ENCODE data around the gene SAPCD2.

SAPCD2 gene

DNA sequence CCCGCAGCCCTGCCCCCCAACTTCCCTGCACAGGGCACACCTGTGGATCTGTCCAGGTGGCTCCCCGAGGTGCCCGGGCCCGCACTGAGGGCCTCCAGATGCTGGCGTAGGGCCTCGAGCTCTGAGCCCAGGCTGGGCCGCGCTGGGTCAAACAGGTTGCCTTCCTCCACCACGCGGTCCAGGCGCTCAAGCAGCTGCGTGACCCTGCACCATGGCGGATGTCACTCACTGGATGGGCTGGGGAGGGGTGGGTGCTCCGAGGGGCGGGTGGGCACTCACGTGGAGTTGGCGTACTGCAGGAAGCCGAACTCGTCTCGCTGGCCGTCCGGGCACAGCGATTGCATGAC is 47.7 kb downstream of the SAPCD2 start:
- Histone ChIP-seq H3K27ac (ENCODE audit: low read depth, low read length) (no peak overlapping the region), H3K4me2 (ENCODE audit: low read length) (no peak overlapping the region), H3K79me2 (ENCODE audit: control insufficient read depth, low read length) (no peaks in the 10 kb centered on the region), H3K27me3 (ENCODE audit: control insufficient read depth, low read length) (peaks cover 16% of the 10 kb centered on the region), H3K36me3 (ENCODE audit: control insufficient read depth, low read length) (no peaks in the 10 kb centered on the region), H3K9me2 (replicated peaks; ENCODE audit: control insufficient read depth, low read length) (no peaks in the 10 kb centered on the region), H3K9me3 (ENCODE audit: control insufficient read depth, insufficient read depth, low read length) (no peaks in the 10 kb centered on the region), H3F3A (ENCODE audit: control insufficient read depth, insufficient read depth) (no peaks in the 10 kb centered on the region), H4K20me1 (ENCODE audit: control insufficient read depth, insufficient read depth, low read depth, low read length) (no peaks in the 10 kb centered on the region), H3K4me3 (ENCODE audit: low read length) (no peak overlapping the region), H3K4me1 (ENCODE audit: control insufficient read depth, low read length) (peaks cover 12% of the 10 kb centered on the region)
- TF ChIP-seq CTCF (IDR thresholded peaks at IDR 0.05; ENCODE audit: low read depth, low read length, poor library complexity, severe bottlenecking) (no peak), EZH2phosphoT487 (IDR thresholded peaks at IDR 0.05; ENCODE audit: borderline replicate concordance, low read length) (no peak)

GRCh38 chr9:137021979-137022661 is 48.2 kb downstream of the SAPCD2 start:
- Histone ChIP-seq H3K79me2 (ENCODE audit: control insufficient read depth, low read length) (no peaks in the 10 kb centered on the region), H3F3A (ENCODE audit: control insufficient read depth, insufficient read depth) (no peaks in the 10 kb centered on the region), H3K4me2 (ENCODE audit: low read length) (no peak overlapping the region), H3K9me2 (replicated peaks; ENCODE audit: control insufficient read depth, low read length) (no peaks in the 10 kb centered on the region), H4K20me1 (ENCODE audit: control insufficient read depth, insufficient read depth, low read depth, low read length) (no peaks in the 10 kb centered on the region), H3K4me1 (ENCODE audit: control insufficient read depth, low read length) (peaks cover 12% of the 10 kb centered on the region), H3K36me3 (ENCODE audit: control insufficient read depth, low read length) (no peaks in the 10 kb centered on the region), H3K4me3 (ENCODE audit: low read length) (no peak overlapping the region), H3K27me3 (ENCODE audit: control insufficient read depth, low read length) (peaks cover 12% of the 10 kb centered on the region), H3K9me3 (ENCODE audit: control insufficient read depth, insufficient read depth, low read length) (no peaks in the 10 kb centered on the region), H3K27ac (ENCODE audit: low read depth, low read length) (no peak overlapping the region)
- TF ChIP-seq CTCF (IDR thresholded peaks at IDR 0.05; ENCODE audit: low read depth, low read length, poor library complexity, severe bottlenecking) (no peak), EZH2phosphoT487 (IDR thresholded peaks at IDR 0.05; ENCODE audit: borderline replicate concordance, low read length) (no peak)

DNA sequence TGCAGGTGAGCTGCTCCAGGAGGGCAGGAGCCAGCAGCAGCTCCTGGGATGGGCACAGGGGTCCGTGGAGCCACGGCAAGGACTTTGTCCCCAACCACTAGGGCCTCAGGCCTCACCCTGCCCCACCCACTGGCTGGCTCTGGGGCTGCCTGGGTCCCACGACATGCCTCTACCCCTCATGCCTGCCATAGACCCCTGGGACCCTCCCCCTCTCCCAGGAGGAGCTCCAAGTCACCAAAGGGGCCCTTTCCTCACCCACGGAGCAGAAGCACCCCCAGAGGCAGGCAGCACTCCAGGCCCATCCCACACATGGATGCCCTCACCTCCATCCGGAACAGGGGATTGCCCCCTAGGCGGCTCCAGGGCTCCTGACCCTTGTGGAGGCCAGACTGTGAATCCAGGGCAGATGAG is 48.8 kb downstream of the SAPCD2 start:
- peaks cover 12% of the 10 kb centered on the region for H3K4me1 ChIP-seq (ENCODE audit: control insufficient read depth, low read length)
- no peaks in the 10 kb centered on the region for H3K9me3 ChIP-seq (ENCODE audit: control insufficient read depth, insufficient read depth, low read length)
- no peak overlapping the region for H3K4me2 ChIP-seq (ENCODE audit: low read length)
- H4K20me1 ChIP-seq (ENCODE audit: control insufficient read depth, insufficient read depth, low read depth, low read length): no peaks in the 10 kb centered on the region
- no peaks in the 10 kb centered on the region for H3K9me2 ChIP-seq (replicated peaks; ENCODE audit: control insufficient read depth, low read length)
- no peaks in the 10 kb centered on the region for H3F3A ChIP-seq (ENCODE audit: control insufficient read depth, insufficient read depth)
- no peaks in the 10 kb centered on the region for H3K36me3 ChIP-seq (ENCODE audit: control insufficient read depth, low read length)
- peaks cover 7% of the 10 kb centered on the region; the same call in 1 of the 2 replicates for H3K27me3 ChIP-seq (ENCODE audit: control insufficient read depth, low read length)
- H3K27ac ChIP-seq (ENCODE audit: low read depth, low read length): no peak overlapping the region
- no peak for TF ChIP-seq CTCF (IDR thresholded peaks at IDR 0.05; ENCODE audit: low read depth, low read length, poor library complexity, severe bottlenecking)
- TF ChIP-seq EZH2phosphoT487 (IDR thresholded peaks at IDR 0.05; ENCODE audit: borderline replicate concordance, low read length): no peak
- no peaks in the 10 kb centered on the region for H3K79me2 ChIP-seq (ENCODE audit: control insufficient read depth, low read length)
- H3K4me3 ChIP-seq (ENCODE audit: low read length): no peak overlapping the region
